Liver (tissue), 9 donors: ENCODE data around the gene NT5DC1. TPM values are rescaled to one million over a fixed set of nuclear protein-coding genes. Genes with fewer than 3 reads are reported as not detected.

Experiments used
- DNase-seq: peaks from one replicate; pipeline ENCODE4 v3.0.0-alpha.2; 2017; ENCODE audit warnings: low spot score
- H3K27ac ChIP-seq, 2 donors: one replicate each; pipeline ENCODE4 v1.7.0; 2013; ENCODE audit warnings: inconsistent platforms in 2 of 2, low read length in 2 of 2, control low read depth in 1 of 2, low read depth in 1 of 2, mild to moderate bottlenecking in 1 of 2
- H3K27me3 ChIP-seq, 4 donors: one replicate each; pipeline versions ENCODE4 v1.6.1 to v1.7.0; 2013; ENCODE audit warnings: low read length in 3 of 4, inconsistent platforms in 1 of 4, mild to moderate bottlenecking in 1 of 4, moderate library complexity in 1 of 4; ENCODE audit not compliant: control insufficient read depth in 4 of 4, insufficient read depth in 4 of 4
- H3K36me3 ChIP-seq, 4 donors: one replicate each; pipeline versions ENCODE4 v1.6.1 to v1.7.0; 2013; ENCODE audit warnings: low read length in 3 of 4, mild to moderate bottlenecking in 3 of 4, low read depth in 1 of 4, moderate library complexity in 1 of 4; ENCODE audit not compliant: control insufficient read depth in 4 of 4, insufficient read depth in 3 of 4
- H3K4me1 ChIP-seq, 4 donors: one replicate each; pipeline versions ENCODE4 v1.6.1 to v1.7.0; 2013; ENCODE audit warnings: low read length in 3 of 4, mild to moderate bottlenecking in 3 of 4, moderate library complexity in 1 of 4; ENCODE audit not compliant: control insufficient read depth in 4 of 4, insufficient read depth in 4 of 4
- H3K4me3 ChIP-seq, 3 donors: one replicate each; pipeline versions ENCODE4 v1.6.1 to v1.7.0; 2013; ENCODE audit warnings: low read length in 3 of 3, control low read depth in 1 of 3, low read depth in 1 of 3, mild to moderate bottlenecking in 1 of 3
- H3K9ac ChIP-seq, 2 donors: one replicate each; pipeline ENCODE4 v1.7.0; 2013; ENCODE audit warnings: low read length in 2 of 2, mild to moderate bottlenecking in 2 of 2, moderate library complexity in 2 of 2, control low read depth in 1 of 2, low read depth in 1 of 2
- H3K9me3 ChIP-seq, 4 donors: one replicate each; pipeline versions ENCODE4 v1.6.1 to v1.7.0; 2013; ENCODE audit warnings: low read length in 3 of 4; ENCODE audit not compliant: control insufficient read depth in 4 of 4
- ATF3 ChIP-seq: IDR thresholded peaks from 2 replicates; pipeline ENCODE4 v1.6.1; 2016; ENCODE audit warnings: antibody characterized with exemption
- CTCF ChIP-seq: fragments of 150-350 bp; IDR thresholded peaks from 2 replicates; pipeline ENCODE4 v1.5.1; 2017; ENCODE audit warnings: improper control_type of control experiment, low read depth, low read length; ENCODE audit not compliant: missing input control
- EGR1 ChIP-seq, 2 donors: IDR thresholded peaks; 2 replicates each; pipeline ENCODE4 v1.6.1; 2016 to 2018; ENCODE audit warnings: antibody characterized with exemption in 2 of 2, low read depth in 2 of 2
- FOXA2 ChIP-seq: IDR thresholded peaks from 2 replicates; pipeline ENCODE4 v1.6.1; 2016; ENCODE audit warnings: antibody characterized with exemption
- GABPA ChIP-seq, 2 donors: IDR thresholded peaks in 1 of 2; conservative IDR thresholded peaks in 1 of 2; 2 replicates each; pipeline ENCODE4 v1.6.1; 2016; ENCODE audit warnings: antibody characterized with exemption in 2 of 2, mild to moderate bottlenecking in 1 of 2, moderate library complexity in 1 of 2
- HNF4A ChIP-seq, 2 donors: conservative IDR thresholded peaks; 2 replicates each; pipeline ENCODE4 v1.6.1; 2016; ENCODE audit warnings: antibody characterized with exemption in 2 of 2, mild to moderate bottlenecking in 2 of 2
- HNF4G ChIP-seq: IDR thresholded peaks from 2 replicates; pipeline ENCODE4 v1.6.1; 2016; ENCODE audit warnings: antibody characterized with exemption
- JUND ChIP-seq, 2 donors: IDR thresholded peaks; 2 replicates each; pipeline ENCODE4 v1.6.1; 2016; ENCODE audit warnings: antibody characterized with exemption in 2 of 2
- RAD21 ChIP-seq, 2 donors: IDR thresholded peaks; 2 replicates each; pipeline ENCODE4 v1.6.1; 2016; ENCODE audit warnings: antibody characterized with exemption in 2 of 2, mild to moderate bottlenecking in 2 of 2
- RXRA ChIP-seq, 2 donors: IDR thresholded peaks; 2 replicates each; pipeline ENCODE4 v1.6.1; 2017 to 2018; ENCODE audit warnings: antibody characterized with exemption in 2 of 2, mild to moderate bottlenecking in 1 of 2
- SP1 ChIP-seq: IDR thresholded peaks from 2 replicates; pipeline ENCODE4 v1.6.1; 2018; ENCODE audit warnings: antibody characterized with exemption, mild to moderate bottlenecking
- TAF1 ChIP-seq: conservative IDR thresholded peaks from 2 replicates; pipeline ENCODE4 v1.6.1; 2016; ENCODE audit warnings: antibody characterized with exemption, mild to moderate bottlenecking
- YY1 ChIP-seq: IDR thresholded peaks from 2 replicates; pipeline ENCODE4 v1.6.1; 2016; ENCODE audit warnings: antibody characterized with exemption, mild to moderate bottlenecking
- WGBS: extraction: QIAGEN DNeasy Blood & Tissue Kit; methylation state at CpG from one replicate; pipeline ENCODE4 v1.1.7; 2013; 5-methylcytosine and 5-hydroxymethylcytosine counted together
- polyA plus RNA-seq, 2 donors: library from polyadenylated mRNA; stranded (reverse) in 1 of 2; unstranded in 1 of 2; fragments of 200-250 nt in 1 of 2; fragments of >200 nt in 1 of 2; fragmentation: Nextera tagmentation in 1 of 2; extraction: Ambion mirVana in 1 of 2; gene quantifications; one replicate each; pipeline versions ENCODE4 v1.2.1 to v1.2.3, GENCODE V29; 2013 to 2015
- total RNA-seq, 2 donors: library from RNA; depleted of rRNA; stranded (reverse); fragments of >200 nt; gene quantifications; one replicate each; pipeline ENCODE4 v1.2.3, GENCODE V29; 2014
- TF ChIP-seq, protein P1 (sequence below): IDR thresholded peaks from 2 replicates; pipeline ENCODE4 v1.6.1; 2016; ENCODE audit warnings: antibody characterized with exemption
- TF ChIP-seq, protein P2 (sequence below): IDR thresholded peaks from 2 replicates; pipeline ENCODE4 v1.6.1; 2016; ENCODE audit warnings: antibody characterized with exemption
- donor health status: healthy.
- donor health status: healthy.
- donor health status: healthy.
- donor health status: healthy.
- donor health status: healthy.

NT5DC1 gene
- total and polyA plus RNA-seq, 4 donors, result 10.4 to 31.4 (median 23.3) TPM

GRCh38 chr6:116263353-116263752, 162.7 kb downstream of the NT5DC1 start:
- TF ChIP-seq YY1 (no peak), GABPA (IDR thresholded peaks at IDR 0.05 in 1 of 2, conservative IDR thresholded peaks at IDR 0.05 in 1 of 2) (no peak), FOXA2 (no peak), JUND (IDR thresholded peaks at IDR 0.05) (no peak), HNF4G (no peak), EGR1 (IDR thresholded peaks at IDR 0.05; ENCODE audit: low read depth in 2 of 2) (no peak)
- TF ChIP-seq, protein P1, sequence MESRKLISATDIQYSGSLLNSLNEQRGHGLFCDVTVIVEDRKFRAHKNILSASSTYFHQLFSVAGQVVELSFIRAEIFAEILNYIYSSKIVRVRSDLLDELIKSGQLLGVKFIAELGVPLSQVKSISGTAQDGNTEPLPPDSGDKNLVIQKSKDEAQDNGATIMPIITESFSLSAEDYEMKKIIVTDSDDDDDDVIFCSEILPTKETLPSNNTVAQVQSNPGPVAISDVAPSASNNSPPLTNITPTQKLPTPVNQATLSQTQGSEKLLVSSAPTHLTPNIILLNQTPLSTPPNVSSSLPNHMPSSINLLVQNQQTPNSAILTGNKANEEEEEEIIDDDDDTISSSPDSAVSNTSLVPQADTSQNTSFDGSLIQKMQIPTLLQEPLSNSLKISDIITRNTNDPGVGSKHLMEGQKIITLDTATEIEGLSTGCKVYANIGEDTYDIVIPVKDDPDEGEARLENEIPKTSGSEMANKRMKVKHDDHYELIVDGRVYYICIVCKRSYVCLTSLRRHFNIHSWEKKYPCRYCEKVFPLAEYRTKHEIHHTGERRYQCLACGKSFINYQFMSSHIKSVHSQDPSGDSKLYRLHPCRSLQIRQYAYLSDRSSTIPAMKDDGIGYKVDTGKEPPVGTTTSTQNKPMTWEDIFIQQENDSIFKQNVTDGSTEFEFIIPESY, result no peak
- no peak overlapping the region for H3K9ac ChIP-seq
- H3K36me3 ChIP-seq, result peaks cover 0 to 4% (median 3%) of the 10 kb centered on the region in 4 donors
- 97% methylated on average over 1 of the region's 1 CpG for WGBS
- H3K4me1 ChIP-seq, result no peaks in the 10 kb centered on the region
- no peaks in the 10 kb centered on the region for H3K9me3 ChIP-seq
- no peaks in the 10 kb centered on the region for H3K27me3 ChIP-seq
- no peak overlapping the region for H3K4me3 ChIP-seq
- H3K27ac ChIP-seq, result no peak overlapping the region
- no peak for DNase-seq

DNA sequence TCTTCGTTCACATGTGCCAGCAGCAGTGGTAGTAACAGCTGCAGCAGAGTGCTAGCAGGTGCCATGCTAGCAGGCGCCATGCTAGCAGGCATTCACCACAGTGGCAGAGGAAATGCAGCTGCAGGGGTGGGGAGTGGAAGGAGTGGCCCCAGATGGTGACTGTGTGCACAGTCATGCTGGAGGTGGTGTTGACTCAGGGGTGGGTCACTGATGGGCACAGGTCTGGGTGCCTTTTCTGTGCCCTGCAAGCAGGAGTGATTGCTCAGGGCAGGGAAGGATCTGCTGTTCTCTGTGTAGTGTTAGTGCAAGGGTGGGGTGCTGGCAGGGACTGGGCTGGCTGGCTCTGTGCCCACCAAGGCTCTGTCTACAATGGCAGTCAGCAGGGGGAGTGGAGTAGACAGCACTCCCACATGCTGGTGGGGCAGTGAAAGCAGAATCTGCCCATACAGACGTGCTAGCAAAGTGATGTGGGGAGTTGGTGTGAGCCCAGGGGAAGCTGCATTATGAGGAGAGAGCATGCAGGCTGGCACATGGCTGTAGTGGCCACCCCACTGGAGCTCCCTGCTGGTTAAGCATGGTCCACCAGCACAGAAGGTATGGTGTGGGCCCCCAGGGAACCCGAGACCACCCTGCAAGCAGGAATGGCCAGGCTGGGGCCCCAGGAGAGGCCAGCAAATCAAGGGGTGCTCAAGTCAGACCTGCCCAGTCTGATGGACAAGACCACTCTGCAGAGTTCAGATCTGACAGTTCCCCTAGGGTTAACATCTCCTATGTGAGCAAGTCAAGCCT, 164.6 kb downstream of the NT5DC1 start:
- Histone ChIP-seq H3K27ac (no peak overlapping the region), H3K4me3 (no peak overlapping the region), H3K27me3 (no peaks in the 10 kb centered on the region), H3K9me3 (no peaks in the 10 kb centered on the region), H3K36me3 (peaks cover 0 to 4% (median 1%) of the 10 kb centered on the region in 4 donors), H3K9ac (no peak overlapping the region), H3K4me1 (peaks cover 0 to 12% (median 4%) of the 10 kb centered on the region in 4 donors)
- no peak for DNase-seq
- TF ChIP-seq SP1, result no peak
- TF ChIP-seq HNF4G, result no peak
- TF ChIP-seq FOXA2, result no peak
- TF ChIP-seq CTCF, result no peak
- TF ChIP-seq ATF3, result no peak
- no peak for TF ChIP-seq HNF4A (conservative IDR thresholded peaks at IDR 0.05)
- TF ChIP-seq YY1, result no peak
- TF ChIP-seq TAF1, result no peak
- TF ChIP-seq, protein P2, sequence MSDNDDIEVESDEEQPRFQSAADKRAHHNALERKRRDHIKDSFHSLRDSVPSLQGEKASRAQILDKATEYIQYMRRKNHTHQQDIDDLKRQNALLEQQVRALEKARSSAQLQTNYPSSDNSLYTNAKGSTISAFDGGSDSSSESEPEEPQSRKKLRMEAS, result no peak
- TF ChIP-seq EGR1 (IDR thresholded peaks at IDR 0.05; ENCODE audit: low read depth in 2 of 2), result no peak
- WGBS, result 92% methylated on average over 4 of the region's 4 CpGs

DNA sequence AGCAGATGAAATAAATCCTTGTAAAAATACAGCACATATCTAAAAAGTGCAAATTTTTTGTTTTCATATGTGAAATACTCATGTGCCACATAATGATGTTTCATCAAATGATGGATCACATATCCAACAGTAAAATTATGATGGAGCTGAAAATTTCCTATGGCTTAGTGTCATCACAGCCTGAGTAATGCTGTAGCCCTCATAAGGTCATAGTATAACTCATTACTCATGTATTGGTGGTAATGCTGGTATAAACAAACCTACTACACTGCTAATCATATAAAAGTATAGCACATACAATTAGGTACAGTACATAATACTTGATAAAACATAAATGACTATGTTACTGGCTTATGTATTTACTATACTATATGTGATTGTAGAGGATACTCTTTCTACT, 166.2 kb downstream of the NT5DC1 start:
- Histone ChIP-seq H3K36me3 (peaks cover 0 to 7% (median 2%) of the 10 kb centered on the region in 4 donors), H3K27me3 (no peaks in the 10 kb centered on the region), H3K9ac (no peak overlapping the region), H3K9me3 (no peaks in the 10 kb centered on the region), H3K27ac (no peak overlapping the region), H3K4me1 (peaks cover 0 to 12% (median 4%) of the 10 kb centered on the region in 4 donors), H3K4me3 (no peak overlapping the region)
- no peak for DNase-seq
- TF ChIP-seq, protein P2, result no peak
- TF ChIP-seq RXRA (IDR thresholded peaks at IDR 0.05), result no peak
- no peak for TF ChIP-seq RAD21 (IDR thresholded peaks at IDR 0.05)
- TF ChIP-seq SP1, result no peak
- no peak for TF ChIP-seq CTCF
- TF ChIP-seq EGR1 (IDR thresholded peaks at IDR 0.05; ENCODE audit: low read depth in 2 of 2), result no peak
- no peak for TF ChIP-seq TAF1
- TF ChIP-seq FOXA2, result no peak
- TF ChIP-seq JUND (IDR thresholded peaks at IDR 0.05), result no peak
